HCT116 (cell line): ENCODE measurements around the gene SCN4A. TPM values are rescaled to one million over a fixed set of nuclear protein-coding genes. Genes with fewer than 3 reads are reported as not detected.

Experiments
- ATAC-seq: fragments of 200-7000 bp; cut with Tn5 transposase; 2 replicates; pipeline ENCODE4 v1.9.1; 2020; ENCODE audit warnings: mild to moderate bottlenecking, moderate library complexity
- BruUV-seq: library from RNA; stranded (reverse); fragments of 400-500 nt; replicated peaks from 2 replicates; lab custom pipeline; 2021; lab: Mats Ljungman, UMichigan
- CTCF ChIA-PET: fragments of 300-600 bp; sonication (Branson Sonifier 250); formaldehyde crosslinking; loops from one replicate; lab custom pipeline; 2021; ENCODE audit warnings: antibody characterized with exemption; lab: Charles Lee
- POLR2A ChIA-PET: fragments of 300-600, 350-600 bp; sonication (Branson Sonifier 250); formaldehyde crosslinking; loops from one replicate; lab custom pipeline; 2021; ENCODE audit warnings: antibody characterized with exemption; lab: Charles Lee
- RAD21 ChIA-PET, 2 experiments: fragments of 300-600 bp; sonication (Branson Sonifier 250); formaldehyde crosslinking; loops; one replicate each; lab custom pipeline; 2023; ENCODE audit warnings: low total read pairs in 2 of 2; ENCODE audit not compliant: uncharacterized antibody in 2 of 2, unreplicated experiment in 2 of 2, low non-redundant PET in 1 of 2; lab: Charles Lee
- DNase-seq: peaks from one replicate; pipeline ENCODE4 v3.0.0-alpha.2; 2010; ENCODE audit warnings: low read depth, low spot score
- H2AFZ ChIP-seq: fragments of 200-600 bp; shearing (Covaris generic), sonication (generic); 2 replicates; pipeline ENCODE4 v1.6.1; 2017; ENCODE audit warnings: low read depth, mixed run types, mixed read lengths, antibody characterized with exemption, low read length; ENCODE audit not compliant: poor library complexity, severe bottlenecking
- H3K27ac ChIP-seq: 2 replicates; pipeline ENCODE4 v1.5.1; 2012; ENCODE audit warnings: low read depth, low read length
- H3K27me3 ChIP-seq: fragments of 200-600 bp; sonication (generic); 2 replicates; pipeline ENCODE4 v1.6.1; 2016; ENCODE audit warnings: mixed run types, low read length, mixed read lengths; ENCODE audit not compliant: insufficient read depth
- H3K36me3 ChIP-seq, 2 experiments: fragments of 200-500 bp in 1 of 2; fragments of 200-600 bp in 1 of 2; sonication (Bioruptor generic) in 1 of 2; sonication (generic) in 1 of 2; 2 replicates each; pipeline versions ENCODE4 v1.5.1 to v1.6.1; 2014 to 2016; ENCODE audit warnings: low read length in 2 of 2, inconsistent platforms in 1 of 2, mixed read lengths in 1 of 2, mixed run types in 1 of 2; ENCODE audit not compliant: insufficient read depth in 2 of 2, control insufficient read depth in 1 of 2
- H3K4me1 ChIP-seq, 2 experiments: fragments of 200-600 bp in 1 of 2; sonication (generic) in 1 of 2; 2 replicates each; pipeline versions ENCODE4 v1.5.1 to v1.6.1; 2012 to 2017; ENCODE audit warnings: low read length in 2 of 2, inconsistent platforms in 1 of 2, mild to moderate bottlenecking in 1 of 2, mixed read lengths in 1 of 2, mixed run types in 1 of 2, moderate library complexity in 1 of 2; ENCODE audit not compliant: insufficient read depth in 2 of 2, control insufficient read depth in 1 of 2
- H3K4me2 ChIP-seq: fragments of 200-600 bp; sonication (generic); 2 replicates; pipeline ENCODE4 v1.6.1; 2017; ENCODE audit warnings: mixed run types, low read length, mixed read lengths
- H3K4me3 ChIP-seq, 2 experiments: fragments of 200-600 bp in 1 of 2; sonication (generic) in 1 of 2; replicated peaks in 1 of 2; 2 replicates each; pipeline ENCODE4 v1.5.1; 2011 to 2016; ENCODE audit warnings: low read length in 2 of 2, control low read depth in 1 of 2, low read depth in 1 of 2, mild to moderate bottlenecking in 1 of 2, mixed read lengths in 1 of 2, mixed run types in 1 of 2
- H3K79me2 ChIP-seq: fragments of 200-600 bp; sonication (generic); 2 replicates; pipeline ENCODE4 v1.6.1; 2017; ENCODE audit warnings: mild to moderate bottlenecking, mixed run types, low read length, moderate library complexity, mixed read lengths; ENCODE audit not compliant: insufficient read depth
- H3K9ac ChIP-seq: fragments of 200-600 bp; sonication (generic); 2 replicates; pipeline ENCODE4 v1.6.1; 2016; ENCODE audit warnings: low read length, mixed read lengths
- H3K9me2 ChIP-seq: fragments of 200-600 bp; sonication (generic), shearing (Covaris generic); 2 replicates; pipeline ENCODE4 v1.6.1; 2017; ENCODE audit warnings: mixed run types, mild to moderate bottlenecking, moderate library complexity; ENCODE audit not compliant: insufficient read depth
- H3K9me3 ChIP-seq, 2 experiments: fragments of 200-500 bp in 1 of 2; fragments of 200-600 bp in 1 of 2; sonication (Bioruptor generic) in 1 of 2; sonication (generic) in 1 of 2; 2 replicates each; pipeline ENCODE4 v1.6.1; 2014 to 2017; ENCODE audit warnings: low read length in 2 of 2, mixed read lengths in 2 of 2, inconsistent platforms in 1 of 2, low read depth in 1 of 2, mild to moderate bottlenecking in 1 of 2, mixed run types in 1 of 2, moderate library complexity in 1 of 2; ENCODE audit not compliant: control insufficient read depth in 1 of 2, insufficient read depth in 1 of 2
- H4K20me1 ChIP-seq: fragments of 200-600 bp; sonication (generic), shearing (Covaris generic); 2 replicates; pipeline ENCODE4 v1.6.1; 2017; ENCODE audit warnings: mixed run types, mild to moderate bottlenecking, moderate library complexity; ENCODE audit not compliant: insufficient read depth
- ATF3 ChIP-seq: IDR thresholded peaks from 2 replicates; pipeline ENCODE4 v1.6.1; 2012
- CBX3 ChIP-seq: IDR thresholded peaks from 2 replicates; pipeline ENCODE4 v1.6.1; 2012; ENCODE audit warnings: low read depth
- CTCF ChIP-seq, 3 experiments: fragments of 200-600 bp in 1 of 3; sonication (generic) in 1 of 3; IDR thresholded peaks in 2 of 3; conservative IDR thresholded peaks in 1 of 3; 2 replicates each; pipeline ENCODE4 v1.5.1; 2012 to 2017; ENCODE audit warnings: low read depth in 2 of 3, low read length in 2 of 3, antibody characterized with exemption in 1 of 3, borderline replicate concordance in 1 of 3, control low read depth in 1 of 3, mild to moderate bottlenecking in 1 of 3, mixed read lengths in 1 of 3, mixed run types in 1 of 3, moderate library complexity in 1 of 3; ENCODE audit not compliant: insufficient read depth in 1 of 3
- ELF1 ChIP-seq: IDR thresholded peaks from 2 replicates; pipeline ENCODE4 v1.6.1; 2012; ENCODE audit warnings: low read depth, borderline replicate concordance
- EZH2 ChIP-seq: fragments of 200-600 bp; sonication (generic); IDR thresholded peaks from 2 replicates; pipeline ENCODE4 v1.6.1; 2017; ENCODE audit warnings: antibody characterized with exemption, mixed run types
- JUND ChIP-seq: IDR thresholded peaks from 2 replicates; pipeline ENCODE4 v1.6.1; 2012
- MAX ChIP-seq: IDR thresholded peaks from 2 replicates; pipeline ENCODE4 v1.6.1; 2012
- RAD21 ChIP-seq: IDR thresholded peaks from 2 replicates; pipeline ENCODE4 v1.6.1; 2012; ENCODE audit warnings: low read depth, mild to moderate bottlenecking
- SIN3A ChIP-seq: IDR thresholded peaks from 2 replicates; pipeline ENCODE4 v1.6.1; 2012; ENCODE audit warnings: low read depth
- SP1 ChIP-seq: IDR thresholded peaks from 2 replicates; pipeline ENCODE4 v1.6.1; 2012; ENCODE audit warnings: low read depth
- TCF7L2 ChIP-seq: IDR thresholded peaks from 2 replicates; pipeline ENCODE4 v1.7.0; 2011; ENCODE audit warnings: borderline replicate concordance, inconsistent platforms; ENCODE audit not compliant: insufficient read depth, insufficient read length; ENCODE audit errors: extremely low read depth
- ZBTB33 ChIP-seq: IDR thresholded peaks from 2 replicates; pipeline ENCODE4 v1.6.1; 2011; ENCODE audit warnings: mild to moderate bottlenecking, low read length, moderate library complexity; ENCODE audit not compliant: insufficient replicate concordance; ENCODE audit errors: extremely low read depth
- intact Hi-C: fragments of 100-400 bp; cut with micrococcal nuclease; formaldehyde crosslinking; loops from 2 replicates; pipeline ENCODE4 v1.10.0; 2022
- total RNA-seq: library from RNA; stranded (reverse); gene quantifications from one replicate; pipeline ENCODE4 v1.2.1, GENCODE V29; 2021; ENCODE audit not compliant: unreplicated experiment

Gene SCN4A
- total RNA-seq, 1 experiment from 2014 or later = 2.7 TPM

- Histone ChIP-seq H3K9ac (no peak overlapping the region), H3K9me3 (no peaks in the 10 kb centered on the region), H2AFZ (no peak overlapping the region)
- CTCF ChIA-PET = interaction anchor here (0.9 to 4.8 kb wide), 15 partner anchors 10 to 184 kb away, joined by 3 to 61 read pairs (median 8); partner anchors contain the start of genes CSHL1 and GH1
- POLR2A ChIA-PET = interaction anchor here (1.6 kb wide), 2 partner anchors 27 to 184 kb away, joined by 3 to 6 read pairs; no protein-coding TSS in a partner anchor
- no peak for ATAC-seq
- DNase-seq = no peak
- RAD21 ChIA-PET = interaction anchor here in 1 of 2 experiments (1.4 to 1.6 kb wide), 2 partner anchors 30 to 184 kb away, joined by 5 to 7 read pairs; partner anchors contain the start of gene GH1
- TF ChIP-seq RAD21 (no peak), JUND (no peak), CTCF (IDR thresholded peaks at IDR 0.05 in 2 of 3, conservative IDR thresholded peaks at IDR 0.05 in 1 of 3; ENCODE audit: borderline replicate concordance in 1 of 3, insufficient read depth in 1 of 3, low read depth in 2 of 3, low read length in 2 of 3) (no peak), CBX3 (no peak), SIN3A (no peak), MAX (no peak), ATF3 (no peak), ELF1 (no peak), SP1 (no peak), TCF7L2 (no peak), ZBTB33 (no peak), EZH2 (no peak)
- TF ChIP-seq, all 23 proteins: peak for 0
- no peaks in the 10 kb centered on the region for H4K20me1 ChIP-seq
- H3K27ac ChIP-seq = no peak overlapping the region
- no peaks in the 10 kb centered on the region for H3K36me3 ChIP-seq
- H3K4me1 ChIP-seq = peaks cover 0 to 10% of the 10 kb centered on the region in 2 experiments; a peak in 1 of 4 replicates
- no peaks in the 10 kb centered on the region for H3K9me2 ChIP-seq
- no peaks in the 10 kb centered on the region for H3K79me2 ChIP-seq
- H3K4me2 ChIP-seq = no peak overlapping the region
- no peak overlapping the region for H3K4me3 ChIP-seq
- intact Hi-C loops = no loop called here
- BruUV-seq = no TSS peak
- H3K27me3 ChIP-seq = no peaks in the 10 kb centered on the region
Observed at GRCh38 chr17:63949576-63950250, 23.0 kb downstream of the SCN4A start.
